OCI-LY7 (cell line): Measurements from ENCODE around the gene SMTN. TPM values are rescaled to one million over a fixed set of nuclear protein-coding genes. Genes with fewer than 3 reads are reported as not detected.

Source experiments
- BruUV-seq: library from RNA; stranded (reverse); fragments of 400-500 nt; replicated peaks from 2 replicates; lab custom pipeline; 2021; lab: Mats Ljungman, UMichigan
- CTCF ChIA-PET: fragments of 300-600 bp; sonication (Branson Sonifier 250); formaldehyde crosslinking; loops from one replicate; lab custom pipeline; 2022; ENCODE audit warnings: antibody characterized with exemption; ENCODE audit not compliant: unreplicated experiment; lab: Charles Lee
- POLR2A ChIA-PET: fragments of 300-600 bp; sonication (Branson Sonifier 250); formaldehyde crosslinking; loops from one replicate; lab custom pipeline; 2022; ENCODE audit warnings: antibody characterized with exemption; lab: Charles Lee
- DNase-seq: peaks from one replicate; pipeline ENCODE4 v3.0.0-alpha.2; 2015; ENCODE audit warnings: low spot score
- H2AFZ ChIP-seq: fragments of 200-600 bp; sonication (generic), shearing (Covaris generic); 2 replicates; pipeline ENCODE4 v1.6.1; 2014; ENCODE audit warnings: mild to moderate bottlenecking, antibody characterized with exemption, low read length, moderate library complexity
- H3K27ac ChIP-seq: fragments of 200-600 bp; sonication (generic); 2 replicates; pipeline ENCODE4 v1.5.1; 2014; ENCODE audit warnings: mixed run types, low read depth, mild to moderate bottlenecking, moderate library complexity, low read length, inconsistent platforms; ENCODE audit not compliant: poor library complexity, severe bottlenecking
- H3K36me3 ChIP-seq: fragments of 200-600 bp; sonication (generic); 2 replicates; pipeline ENCODE4 v1.6.1; 2014; ENCODE audit warnings: mild to moderate bottlenecking, antibody characterized with exemption, low read length, moderate library complexity, mixed read lengths; ENCODE audit not compliant: insufficient read depth
- H3K4me1 ChIP-seq: fragments of 200-600 bp; sonication (generic); 2 replicates; pipeline ENCODE4 v1.5.1; 2014; ENCODE audit warnings: mild to moderate bottlenecking, low read length; ENCODE audit not compliant: insufficient read depth, poor library complexity, severe bottlenecking
- H3K4me2 ChIP-seq: fragments of 200-600 bp; sonication (generic); 2 replicates; pipeline ENCODE4 v1.6.1; 2014; ENCODE audit warnings: mild to moderate bottlenecking, low read length
- H3K4me3 ChIP-seq: fragments of 200-600 bp; sonication (generic); 2 replicates; pipeline ENCODE4 v1.5.1; 2014; ENCODE audit warnings: mild to moderate bottlenecking, low read depth, low read length; ENCODE audit not compliant: poor library complexity, severe bottlenecking
- H3K79me2 ChIP-seq: fragments of 200-600 bp; sonication (generic); 2 replicates; pipeline ENCODE4 v1.6.1; 2016; ENCODE audit warnings: low read depth, mild to moderate bottlenecking, low read length, moderate library complexity, mixed read lengths; ENCODE audit not compliant: insufficient read depth
- H3K9me2 ChIP-seq: fragments of 200-600 bp; sonication (generic); 2 replicates; pipeline ENCODE4 v1.6.1; 2016; ENCODE audit warnings: mild to moderate bottlenecking, low read length, mixed read lengths; ENCODE audit not compliant: insufficient read depth
- H3K9me3 ChIP-seq: fragments of 200-600 bp; sonication (generic); 2 replicates; pipeline ENCODE4 v1.6.1; 2014; ENCODE audit warnings: mild to moderate bottlenecking, mixed run types, low read length, mixed read lengths
- H4K20me1 ChIP-seq: fragments of 200-600 bp; sonication (generic); 2 replicates; pipeline ENCODE4 v1.6.1; 2014; ENCODE audit warnings: mild to moderate bottlenecking, antibody characterized with exemption, low read length, moderate library complexity, mixed read lengths; ENCODE audit not compliant: insufficient read depth
- CTCF ChIP-seq: fragments of 200-600 bp; sonication (generic); conservative IDR thresholded peaks from 2 replicates; pipeline ENCODE4 v1.5.1; 2014; ENCODE audit warnings: mild to moderate bottlenecking, antibody characterized with exemption, low read length, moderate library complexity, mixed read lengths
- EZH2phosphoT487 ChIP-seq: fragments of 200-600 bp; sonication (generic); IDR thresholded peaks from 2 replicates; pipeline ENCODE4 v1.6.1; 2018; ENCODE audit warnings: low read depth, borderline replicate concordance, mild to moderate bottlenecking, mixed run types, antibody characterized with exemption, low read length, moderate library complexity, mixed read lengths
- intact Hi-C: fragments of 100-400 bp; cut with micrococcal nuclease; formaldehyde crosslinking; loops from one replicate; pipeline ENCODE4 v1.10.0; 2022; ENCODE audit not compliant: unreplicated experiment
- total RNA-seq, 2 experiments: library from RNA; depleted of rRNA in 1 of 2; stranded (reverse); fragments of >200 nt in 1 of 2; shearing (Covaris generic) in 1 of 2; gene quantifications; 2 replicates each; pipeline ENCODE4 v1.2.3, GENCODE V29; 2014 to 2022

SMTN gene
- total RNA-seq, 2 experiments from 2014 or later = 16.9 to 35.4 TPM

GRCh38 chr22:31121403-31121802 is 40.3 kb downstream of the SMTN start:
- CTCF ChIA-PET = no interaction called here

GRCh38 chr22:31122196-31122531 is 41.0 kb downstream of the SMTN start:
- no peak overlapping the region for H2AFZ ChIP-seq
- POLR2A ChIA-PET = no interaction called here
- H3K9me2 ChIP-seq = no peaks in the 10 kb centered on the region
- BruUV-seq = no TSS peak
- no peak overlapping the region for H3K4me3 ChIP-seq
- no peak for DNase-seq
- H3K27ac ChIP-seq = no peak overlapping the region
- no peaks in the 10 kb centered on the region for H3K9me3 ChIP-seq
- no peaks in the 10 kb centered on the region for H3K36me3 ChIP-seq
- CTCF ChIA-PET = no interaction called here
- no peak overlapping the region for H3K4me2 ChIP-seq
- intact Hi-C loops = no loop called here
- TF ChIP-seq CTCF = no peak
- TF ChIP-seq EZH2phosphoT487 = no peak
- no peaks in the 10 kb centered on the region for H3K79me2 ChIP-seq
- H3K4me1 ChIP-seq = peaks cover under 1% of the 10 kb centered on the region
- no peaks in the 10 kb centered on the region for H4K20me1 ChIP-seq

More at GRCh38 chr22:31121403-31121802, 40.3 kb downstream of the SMTN start:
- no peak for DNase-seq
- no peaks in the 10 kb centered on the region for H3K36me3 ChIP-seq
- TF ChIP-seq EZH2phosphoT487 (no peak), CTCF (no peak)
- no peaks in the 10 kb centered on the region for H4K20me1 ChIP-seq
- H3K27ac ChIP-seq = no peak overlapping the region
- H3K4me3 ChIP-seq = no peak overlapping the region
- H3K9me2 ChIP-seq = no peaks in the 10 kb centered on the region
- H3K4me2 ChIP-seq = no peak overlapping the region
- H3K9me3 ChIP-seq = no peaks in the 10 kb centered on the region
- intact Hi-C loops = no loop called here
- H3K79me2 ChIP-seq = no peaks in the 10 kb centered on the region
- POLR2A ChIA-PET = no interaction called here
- H3K4me1 ChIP-seq = no peaks in the 10 kb centered on the region
- no TSS peak for BruUV-seq
- no peak overlapping the region for H2AFZ ChIP-seq

- no peak within 1 kb of the TSS for H2AFZ ChIP-seq
- POLR2A ChIA-PET = no interaction called here
- intact Hi-C loops = no loop called here
- no peak within 1 kb of the TSS for H3K4me3 ChIP-seq
- no peak for DNase-seq
- H3K27ac ChIP-seq = no peak within 1 kb of the TSS
- CTCF ChIA-PET = no interaction called here
- H4K20me1 ChIP-seq = no peaks in the 10 kb centered on the region
- BruUV-seq = no TSS peak
- no peaks in the 10 kb centered on the region for H3K9me2 ChIP-seq
- H3K36me3 ChIP-seq = no peaks in the 10 kb centered on the region
- no peak within 1 kb of the TSS for H3K4me2 ChIP-seq
- no peaks in the 10 kb centered on the region for H3K79me2 ChIP-seq
- H3K4me1 ChIP-seq = peaks cover 6% of the 10 kb centered on the region
- TF ChIP-seq EZH2phosphoT487 (no peak), CTCF (no peak)
- no peaks in the 10 kb centered on the region for H3K9me3 ChIP-seq
Observed at GRCh38 chr22:31122532-31123291, 41.6 kb downstream of the SMTN start, which contains the start of gene INPP5J. INPP5J (plus strand) TSS chr22:31122966; CDS start chr22:31123015, 49 bp downstream.
